Breast epithelium (tissue), 3 donors: ENCODE measurements around the gene GPR153.

Experiments used
- POLR2A ChIP-seq: fragments of 450-650 bp; IDR thresholded peaks from one replicate; pipeline ENCODE4 v1.6.1; 2016; ENCODE audit warnings: antibody characterized with exemption, mild to moderate bottlenecking, moderate library complexity
- POLR2AphosphoS5 ChIP-seq, 3 donors: sonication (generic); formaldehyde crosslinking; IDR thresholded peaks; one replicate each; pipeline ENCODE4 v1.6.1; 2017; ENCODE audit warnings: antibody characterized with exemption in 3 of 3
- TF ChIP-seq, protein P1 (sequence below), 3 donors: fragments of 450-650 bp; IDR thresholded peaks; one replicate each; pipeline ENCODE4 v1.5.1; 2016 to 2017; ENCODE audit warnings: antibody characterized with exemption in 3 of 3, mild to moderate bottlenecking in 3 of 3, moderate library complexity in 3 of 3

DNA sequence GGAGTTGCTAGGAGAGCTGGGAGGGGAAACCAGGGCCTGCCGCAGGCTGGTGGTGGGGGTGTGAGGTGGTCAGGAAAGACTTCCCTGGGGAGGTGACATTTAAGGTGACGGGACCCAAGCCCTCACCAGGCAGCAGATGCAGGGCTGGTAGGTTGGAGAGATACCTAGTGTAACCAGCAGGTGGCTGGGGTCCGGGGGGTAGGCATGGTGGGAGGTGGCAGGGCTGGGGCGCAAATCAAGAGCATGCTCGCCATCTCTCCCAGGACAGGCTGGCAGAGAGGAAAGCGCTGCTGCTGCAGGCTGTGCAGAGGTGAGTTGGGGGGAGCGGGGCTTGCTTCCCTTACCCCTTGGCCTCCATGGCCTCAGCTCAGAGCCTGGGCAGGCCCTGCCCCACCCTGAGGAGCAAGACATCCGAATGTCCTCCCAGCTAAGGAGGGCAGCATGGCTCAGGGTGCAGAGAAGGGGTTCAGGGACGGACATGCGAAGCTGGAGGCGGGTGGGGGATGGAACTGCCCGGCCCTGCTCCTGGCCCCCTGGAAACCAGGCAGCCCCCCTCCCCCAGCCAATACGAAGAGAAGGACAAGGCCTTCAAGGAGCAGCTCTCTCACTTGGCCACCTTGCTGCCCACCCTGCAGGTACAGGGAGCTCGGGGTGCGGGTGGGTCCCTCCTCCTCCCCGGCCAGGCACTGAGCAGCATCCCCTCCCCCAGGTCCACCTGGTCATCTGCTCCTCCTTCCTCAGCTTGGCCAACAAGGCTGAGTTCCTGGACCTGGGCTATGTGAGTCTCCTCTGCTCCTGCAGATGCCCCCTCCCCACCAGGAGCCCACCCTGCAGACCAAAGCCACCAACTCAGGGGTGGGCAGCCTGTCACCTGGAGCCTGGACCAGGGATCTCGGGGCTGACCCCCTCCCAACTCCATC, 51.0 kb downstream of the GPR153 start:
- TF ChIP-seq POLR2AphosphoS5 (IDR thresholded peaks at IDR 0.05) (no peak), POLR2A (no peak)
- TF ChIP-seq, protein P1, sequence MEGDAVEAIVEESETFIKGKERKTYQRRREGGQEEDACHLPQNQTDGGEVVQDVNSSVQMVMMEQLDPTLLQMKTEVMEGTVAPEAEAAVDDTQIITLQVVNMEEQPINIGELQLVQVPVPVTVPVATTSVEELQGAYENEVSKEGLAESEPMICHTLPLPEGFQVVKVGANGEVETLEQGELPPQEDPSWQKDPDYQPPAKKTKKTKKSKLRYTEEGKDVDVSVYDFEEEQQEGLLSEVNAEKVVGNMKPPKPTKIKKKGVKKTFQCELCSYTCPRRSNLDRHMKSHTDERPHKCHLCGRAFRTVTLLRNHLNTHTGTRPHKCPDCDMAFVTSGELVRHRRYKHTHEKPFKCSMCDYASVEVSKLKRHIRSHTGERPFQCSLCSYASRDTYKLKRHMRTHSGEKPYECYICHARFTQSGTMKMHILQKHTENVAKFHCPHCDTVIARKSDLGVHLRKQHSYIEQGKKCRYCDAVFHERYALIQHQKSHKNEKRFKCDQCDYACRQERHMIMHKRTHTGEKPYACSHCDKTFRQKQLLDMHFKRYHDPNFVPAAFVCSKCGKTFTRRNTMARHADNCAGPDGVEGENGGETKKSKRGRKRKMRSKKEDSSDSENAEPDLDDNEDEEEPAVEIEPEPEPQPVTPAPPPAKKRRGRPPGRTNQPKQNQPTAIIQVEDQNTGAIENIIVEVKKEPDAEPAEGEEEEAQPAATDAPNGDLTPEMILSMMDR (IDR thresholded peaks at IDR 0.05): no peak
